Uterus (tissue), 2 donors: ENCODE measurements around the gene MRPL33.

Experiments used
- POLR2A ChIP-seq, 2 donors: fragments of 450-650 bp; IDR thresholded peaks; one replicate each; pipeline ENCODE4 v1.6.1; 2016; ENCODE audit warnings: antibody characterized with exemption in 2 of 2, mild to moderate bottlenecking in 1 of 2, moderate library complexity in 1 of 2
- TF ChIP-seq, protein P1 (sequence below), 4 experiments: fragments of 200-600 bp in 2 of 4; fragments of 450-650 bp in 2 of 4; sonication (generic) in 2 of 4; IDR thresholded peaks; one replicate each; pipeline ENCODE4 v1.5.1; 2016 to 2019; ENCODE audit warnings: antibody characterized with exemption in 4 of 4, mild to moderate bottlenecking in 2 of 4, moderate library complexity in 1 of 4

DNA sequence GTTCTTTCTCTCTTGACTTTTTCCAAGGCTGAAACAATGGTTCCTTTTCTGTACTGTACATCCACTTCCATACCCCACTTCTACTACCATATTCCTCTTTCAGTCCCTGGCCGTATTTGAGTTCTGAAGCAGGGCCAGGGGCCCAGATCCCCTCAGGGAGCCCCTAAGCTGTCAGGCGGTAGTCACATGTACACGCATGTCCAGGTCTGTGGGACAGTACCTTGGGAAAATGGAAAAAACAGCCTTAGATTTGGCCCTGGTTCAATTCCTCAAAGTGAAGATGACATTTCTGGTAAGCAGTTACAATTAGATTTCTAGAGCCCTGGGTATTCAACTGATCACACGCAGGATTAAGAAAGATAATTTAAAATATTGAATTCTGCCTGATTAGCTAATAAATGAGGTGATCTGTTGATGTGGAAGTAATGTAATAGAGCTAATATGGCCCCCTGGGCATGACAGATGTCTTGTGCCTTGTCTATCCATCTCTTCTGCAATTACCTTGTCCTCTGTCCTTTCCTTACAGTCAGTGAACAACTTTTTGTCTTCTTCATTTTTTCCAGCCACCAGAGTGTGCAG, 44.4 kb downstream of the MRPL33 start:
- TF ChIP-seq, protein P1, sequence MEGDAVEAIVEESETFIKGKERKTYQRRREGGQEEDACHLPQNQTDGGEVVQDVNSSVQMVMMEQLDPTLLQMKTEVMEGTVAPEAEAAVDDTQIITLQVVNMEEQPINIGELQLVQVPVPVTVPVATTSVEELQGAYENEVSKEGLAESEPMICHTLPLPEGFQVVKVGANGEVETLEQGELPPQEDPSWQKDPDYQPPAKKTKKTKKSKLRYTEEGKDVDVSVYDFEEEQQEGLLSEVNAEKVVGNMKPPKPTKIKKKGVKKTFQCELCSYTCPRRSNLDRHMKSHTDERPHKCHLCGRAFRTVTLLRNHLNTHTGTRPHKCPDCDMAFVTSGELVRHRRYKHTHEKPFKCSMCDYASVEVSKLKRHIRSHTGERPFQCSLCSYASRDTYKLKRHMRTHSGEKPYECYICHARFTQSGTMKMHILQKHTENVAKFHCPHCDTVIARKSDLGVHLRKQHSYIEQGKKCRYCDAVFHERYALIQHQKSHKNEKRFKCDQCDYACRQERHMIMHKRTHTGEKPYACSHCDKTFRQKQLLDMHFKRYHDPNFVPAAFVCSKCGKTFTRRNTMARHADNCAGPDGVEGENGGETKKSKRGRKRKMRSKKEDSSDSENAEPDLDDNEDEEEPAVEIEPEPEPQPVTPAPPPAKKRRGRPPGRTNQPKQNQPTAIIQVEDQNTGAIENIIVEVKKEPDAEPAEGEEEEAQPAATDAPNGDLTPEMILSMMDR (IDR thresholded peaks at IDR 0.05): no peak
- TF ChIP-seq POLR2A (IDR thresholded peaks at IDR 0.05): no peak
